ENCODE data around the gene PDS5B.
"Not testable (repeated sequence)": the region's sequence is repeated elsewhere in the genome, so short reads cannot be mapped to it uniquely, and the experiment has no call there.

Gene PDS5B, protein sequence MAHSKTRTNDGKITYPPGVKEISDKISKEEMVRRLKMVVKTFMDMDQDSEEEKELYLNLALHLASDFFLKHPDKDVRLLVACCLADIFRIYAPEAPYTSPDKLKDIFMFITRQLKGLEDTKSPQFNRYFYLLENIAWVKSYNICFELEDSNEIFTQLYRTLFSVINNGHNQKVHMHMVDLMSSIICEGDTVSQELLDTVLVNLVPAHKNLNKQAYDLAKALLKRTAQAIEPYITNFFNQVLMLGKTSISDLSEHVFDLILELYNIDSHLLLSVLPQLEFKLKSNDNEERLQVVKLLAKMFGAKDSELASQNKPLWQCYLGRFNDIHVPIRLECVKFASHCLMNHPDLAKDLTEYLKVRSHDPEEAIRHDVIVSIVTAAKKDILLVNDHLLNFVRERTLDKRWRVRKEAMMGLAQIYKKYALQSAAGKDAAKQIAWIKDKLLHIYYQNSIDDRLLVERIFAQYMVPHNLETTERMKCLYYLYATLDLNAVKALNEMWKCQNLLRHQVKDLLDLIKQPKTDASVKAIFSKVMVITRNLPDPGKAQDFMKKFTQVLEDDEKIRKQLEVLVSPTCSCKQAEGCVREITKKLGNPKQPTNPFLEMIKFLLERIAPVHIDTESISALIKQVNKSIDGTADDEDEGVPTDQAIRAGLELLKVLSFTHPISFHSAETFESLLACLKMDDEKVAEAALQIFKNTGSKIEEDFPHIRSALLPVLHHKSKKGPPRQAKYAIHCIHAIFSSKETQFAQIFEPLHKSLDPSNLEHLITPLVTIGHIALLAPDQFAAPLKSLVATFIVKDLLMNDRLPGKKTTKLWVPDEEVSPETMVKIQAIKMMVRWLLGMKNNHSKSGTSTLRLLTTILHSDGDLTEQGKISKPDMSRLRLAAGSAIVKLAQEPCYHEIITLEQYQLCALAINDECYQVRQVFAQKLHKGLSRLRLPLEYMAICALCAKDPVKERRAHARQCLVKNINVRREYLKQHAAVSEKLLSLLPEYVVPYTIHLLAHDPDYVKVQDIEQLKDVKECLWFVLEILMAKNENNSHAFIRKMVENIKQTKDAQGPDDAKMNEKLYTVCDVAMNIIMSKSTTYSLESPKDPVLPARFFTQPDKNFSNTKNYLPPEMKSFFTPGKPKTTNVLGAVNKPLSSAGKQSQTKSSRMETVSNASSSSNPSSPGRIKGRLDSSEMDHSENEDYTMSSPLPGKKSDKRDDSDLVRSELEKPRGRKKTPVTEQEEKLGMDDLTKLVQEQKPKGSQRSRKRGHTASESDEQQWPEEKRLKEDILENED (N-terminal part only)

DNA sequence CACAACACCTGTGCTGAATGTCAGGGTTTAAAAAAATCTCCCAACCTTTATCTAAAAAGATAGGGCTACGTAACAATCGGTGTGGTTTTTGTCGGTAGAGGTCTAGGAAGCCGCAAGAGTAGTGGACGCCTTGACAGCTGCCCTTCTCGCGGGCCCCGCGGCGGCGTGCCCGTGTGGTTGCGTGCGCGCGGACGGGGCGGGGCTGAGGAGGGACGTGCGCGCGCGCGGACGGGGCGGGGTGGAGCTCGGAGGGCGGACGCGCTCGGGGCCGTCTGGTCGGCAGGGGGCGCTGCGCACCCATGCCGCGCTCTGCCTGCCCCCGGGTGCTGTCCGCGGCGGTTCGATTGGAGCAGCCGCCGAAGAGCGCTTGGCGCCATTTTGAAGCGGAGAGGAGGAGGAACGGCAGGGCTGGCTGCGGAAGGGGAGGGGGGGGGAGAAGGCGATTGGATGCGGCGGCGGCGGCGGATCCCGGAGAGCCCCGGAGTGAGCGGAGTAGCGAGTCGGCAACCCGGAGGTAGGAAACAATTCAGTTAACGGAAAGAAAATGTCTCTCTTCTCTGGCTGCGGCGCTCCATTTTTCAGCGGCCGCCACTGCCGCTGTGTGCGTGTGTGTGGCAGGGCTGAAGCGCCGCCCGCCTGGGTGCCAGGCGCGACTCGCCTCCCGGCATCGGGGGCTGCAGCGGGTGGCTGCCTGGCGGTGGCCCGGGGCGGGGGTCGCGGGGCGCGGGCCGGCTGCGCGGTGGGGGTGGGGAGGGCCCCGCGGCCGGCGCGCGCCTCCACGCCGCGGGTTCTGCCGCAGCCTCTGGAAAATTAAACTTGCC lies at the start of gene PDS5B:
TSS of gene PDS5B (plus strand) at position 373 of the 821 bp plus-strand sequence. CDS start 62,321 bp downstream, outside the sequence.
- peak; percentile 87 for DNase-seq (ENCODE audit: low read depth)

DNA sequence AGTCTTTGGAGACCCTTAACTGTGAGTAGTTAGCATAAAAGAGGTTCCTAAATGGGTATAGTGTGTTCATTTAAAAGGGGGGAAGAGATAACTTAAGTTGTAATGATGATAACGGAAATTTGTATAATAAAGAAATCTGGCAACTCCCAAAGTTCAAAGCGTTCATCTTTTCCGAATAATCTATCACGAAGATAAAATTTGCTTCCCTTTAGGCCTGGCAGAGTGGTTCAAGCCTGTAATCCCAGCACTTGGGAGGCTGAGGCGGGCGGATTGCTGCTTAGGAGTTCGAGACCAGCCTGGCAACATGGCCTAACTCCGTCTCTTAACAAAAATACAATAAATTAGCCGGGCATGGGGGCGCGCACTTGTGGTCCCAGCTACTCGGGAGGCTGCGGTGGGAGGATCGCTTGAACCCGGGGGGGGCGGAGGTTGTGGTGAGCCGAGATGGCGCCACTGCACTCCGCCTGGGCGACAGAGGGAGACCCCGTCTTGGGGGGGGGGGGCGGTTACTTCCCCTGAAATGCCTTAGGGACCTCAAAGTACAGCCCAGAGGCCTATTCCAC lies 48.6 kb upstream of the PDS5B start:
- no peak for DNase-seq (ENCODE audit: low read depth)

DNA sequence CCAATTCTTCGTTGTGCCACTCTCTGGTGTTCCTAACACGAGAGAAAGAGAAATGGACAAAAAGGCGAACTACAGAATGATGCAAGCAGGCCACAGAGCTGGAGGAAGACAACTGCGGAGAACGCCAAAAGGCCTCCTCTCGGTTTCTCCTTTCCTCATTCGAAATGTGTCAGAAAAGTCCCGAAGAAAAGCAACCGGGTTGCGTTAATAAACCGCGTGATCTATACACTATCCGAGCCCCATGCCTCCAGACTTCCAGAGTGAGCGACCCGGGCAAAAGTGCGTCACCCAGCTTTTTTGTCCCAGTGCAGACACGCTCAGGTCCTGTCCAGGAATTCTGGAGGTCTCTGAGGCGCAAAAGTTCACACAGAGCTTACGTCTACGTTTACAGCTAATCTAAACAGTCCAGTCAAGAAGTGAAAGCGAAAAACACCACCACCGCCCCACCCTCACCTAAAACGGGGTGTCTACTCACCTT lies 48.1 kb upstream of the PDS5B start:
- no peak for DNase-seq (ENCODE audit: low read depth)

DNA sequence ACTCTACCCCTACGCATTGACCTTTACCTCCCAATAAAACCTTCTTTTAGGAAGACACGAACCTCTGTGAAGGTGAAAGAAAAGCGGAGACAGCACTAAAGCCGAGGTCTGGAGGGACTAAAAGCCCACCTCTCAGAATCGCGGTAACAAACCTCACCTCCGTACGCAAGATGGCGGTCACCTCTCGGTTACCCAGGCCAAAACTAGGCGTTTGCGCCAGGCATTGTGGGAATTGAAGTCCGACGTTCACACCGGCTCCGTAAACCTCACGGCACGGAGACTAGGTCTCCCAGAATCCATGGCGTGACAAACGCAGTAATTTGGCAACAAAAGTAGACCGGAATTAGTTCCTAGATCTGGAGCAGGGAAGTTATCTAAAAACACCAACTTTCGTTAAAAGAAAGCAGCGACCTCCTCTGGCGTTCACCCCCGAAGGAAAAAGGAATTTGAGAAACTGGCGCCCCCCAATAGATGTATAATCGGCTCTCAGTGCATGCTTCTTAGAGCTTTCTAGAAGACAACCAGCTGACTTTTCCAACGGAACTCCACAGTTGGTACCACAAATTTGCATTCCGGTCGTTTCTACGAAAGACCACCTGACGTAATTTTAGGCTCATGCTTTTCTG lies 47.5 kb upstream of the PDS5B start, which contains the start of gene N4BP2L2:
TSS of gene N4BP2L2 (minus strand) at position 175 of the 626 bp plus-strand sequence. CDS start 1,768 bp downstream, outside the sequence.
- peak; percentile 84 for DNase-seq (ENCODE audit: low read depth)

DNA sequence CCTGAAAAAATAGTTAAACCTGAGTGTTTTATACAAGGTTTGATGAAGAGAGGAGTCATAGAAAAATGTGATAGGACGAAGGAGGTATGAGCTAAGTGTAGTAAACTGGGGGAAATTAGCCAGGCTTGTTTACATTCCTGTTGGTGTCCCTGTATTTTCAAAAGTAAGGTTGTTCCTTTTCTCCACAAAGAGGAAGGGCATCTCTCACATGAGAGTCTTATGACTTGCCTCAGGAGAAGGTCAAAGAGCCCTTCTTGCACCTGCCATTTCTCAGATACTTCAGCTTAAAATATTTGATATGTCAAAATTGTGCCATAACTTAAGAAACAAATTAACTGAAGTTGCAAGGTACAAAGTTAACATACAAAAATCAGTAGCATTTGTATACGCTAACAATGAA lies 44.0 kb upstream of the PDS5B start:
- DNase-seq (ENCODE audit: low read depth): no peak

DNA sequence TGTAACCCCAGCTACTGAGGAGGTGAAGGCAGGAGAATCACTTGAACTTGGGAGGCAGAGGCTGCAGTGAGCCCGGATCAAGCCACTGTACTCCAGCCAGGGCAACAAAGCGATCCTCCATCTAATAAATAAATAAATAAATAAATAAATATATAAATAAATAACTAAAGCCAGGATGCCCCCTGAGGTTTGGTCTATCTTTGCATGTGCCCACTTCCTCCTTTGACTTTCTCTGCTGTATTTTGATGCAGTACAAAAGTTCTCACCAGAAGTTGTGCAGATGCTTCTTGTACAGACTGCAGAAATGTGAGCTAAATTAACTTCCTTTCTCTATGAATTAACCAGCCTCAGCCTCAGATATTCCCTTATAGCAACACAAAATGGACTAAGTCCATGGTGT lies 41.2 kb upstream of the PDS5B start:
- DNase-seq (ENCODE audit: low read depth): no peak

DNA sequence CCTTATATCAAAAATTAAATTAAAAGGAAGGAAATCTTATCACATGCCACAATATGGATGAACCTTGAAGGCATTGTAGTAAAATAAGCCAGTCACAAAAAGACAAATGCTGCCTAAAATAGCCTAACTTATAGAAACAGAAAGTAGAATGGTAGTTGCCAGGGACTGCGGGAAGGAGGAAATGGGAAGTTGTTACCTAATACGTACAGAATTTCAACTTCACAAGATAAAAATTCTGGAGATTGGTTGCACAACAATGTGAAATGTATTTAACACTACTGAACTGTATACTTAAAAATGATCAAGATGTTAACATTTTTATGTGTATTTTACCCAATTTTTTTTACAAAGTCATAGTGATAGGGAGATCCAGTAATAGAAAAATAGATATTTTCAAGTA lies 37.4 kb upstream of the PDS5B start:
- DNase-seq (ENCODE audit: low read depth): no peak

DNA sequence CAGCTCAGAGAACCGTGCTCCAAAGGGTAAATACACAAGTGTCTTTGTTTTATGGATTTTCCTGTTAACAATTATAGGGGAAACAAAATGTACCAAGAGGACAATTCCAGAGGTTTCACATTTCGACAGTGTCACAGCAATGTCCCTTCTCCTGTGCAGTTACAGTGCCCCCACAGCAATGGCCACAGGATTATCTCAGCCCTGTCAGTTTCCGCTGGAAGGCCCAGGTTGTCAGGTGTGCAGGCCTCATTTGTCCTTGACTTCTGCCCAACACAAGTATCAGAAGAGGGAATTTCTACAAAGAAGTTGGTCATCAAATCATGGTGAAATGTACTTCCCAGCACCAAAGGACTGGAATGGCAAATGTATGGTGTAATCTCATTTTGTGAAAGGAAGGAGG lies 36.5 kb upstream of the PDS5B start:
- no peak for DNase-seq (ENCODE audit: low read depth)

DNA sequence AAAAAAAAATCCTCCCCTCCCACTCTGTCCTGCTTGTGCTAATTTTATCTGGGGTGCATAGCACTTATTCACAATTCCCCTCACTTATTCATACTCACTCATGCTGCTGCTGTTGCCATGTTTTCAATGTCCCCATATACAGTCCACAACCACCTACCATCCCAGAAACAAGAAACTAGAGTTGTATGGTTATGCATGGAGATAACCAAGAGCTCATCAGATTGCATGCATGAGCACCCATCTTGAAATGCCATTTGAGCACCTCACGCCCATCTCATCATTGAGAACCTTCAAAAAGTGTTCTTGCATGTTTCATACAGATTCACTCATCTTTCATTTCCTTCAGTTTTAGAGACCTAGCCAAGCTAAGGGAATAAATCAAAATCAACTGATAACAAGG lies 32.5 kb upstream of the PDS5B start:
- DNase-seq (ENCODE audit: low read depth): no peak

DNA sequence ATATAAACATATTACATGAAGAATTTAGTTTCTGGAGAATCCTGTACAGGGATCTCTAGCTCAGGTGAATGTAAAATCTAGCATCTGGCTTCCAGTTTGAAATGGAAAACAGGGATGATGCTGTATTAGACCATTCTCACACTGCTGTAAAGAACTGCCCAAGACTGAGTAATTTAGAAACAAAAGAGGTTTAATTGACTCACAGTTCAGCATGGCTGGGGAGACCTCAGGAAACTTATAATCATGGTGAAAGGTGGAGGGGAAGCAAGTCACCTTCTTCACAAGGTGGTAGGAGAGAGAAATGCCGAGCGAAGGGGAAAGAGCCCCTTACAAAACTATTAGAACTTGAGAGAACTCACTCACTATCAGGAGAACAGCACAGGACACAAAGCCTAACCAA lies 30.6 kb upstream of the PDS5B start:
- no peak for DNase-seq (ENCODE audit: low read depth)

DNA sequence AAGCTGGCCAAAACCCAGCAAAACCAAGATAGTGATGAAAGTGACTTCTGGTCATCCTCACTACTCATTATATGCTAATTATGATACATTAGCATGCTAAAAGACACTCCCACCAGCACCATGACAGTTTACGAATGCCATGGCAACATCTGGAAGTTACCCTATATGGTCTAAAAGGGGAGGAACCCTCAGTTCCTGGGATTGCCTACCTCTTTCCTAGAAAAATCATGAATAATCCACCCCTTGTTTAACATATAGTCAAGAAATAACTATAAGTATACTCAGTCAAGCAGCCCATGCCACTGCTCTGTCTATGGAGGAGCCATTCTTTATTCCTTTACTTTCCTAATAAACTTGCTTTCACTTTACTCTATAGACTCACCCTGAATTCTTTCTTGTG lies 25.4 kb upstream of the PDS5B start:
- DNase-seq (ENCODE audit: low read depth): not testable (repeated sequence)

DNA sequence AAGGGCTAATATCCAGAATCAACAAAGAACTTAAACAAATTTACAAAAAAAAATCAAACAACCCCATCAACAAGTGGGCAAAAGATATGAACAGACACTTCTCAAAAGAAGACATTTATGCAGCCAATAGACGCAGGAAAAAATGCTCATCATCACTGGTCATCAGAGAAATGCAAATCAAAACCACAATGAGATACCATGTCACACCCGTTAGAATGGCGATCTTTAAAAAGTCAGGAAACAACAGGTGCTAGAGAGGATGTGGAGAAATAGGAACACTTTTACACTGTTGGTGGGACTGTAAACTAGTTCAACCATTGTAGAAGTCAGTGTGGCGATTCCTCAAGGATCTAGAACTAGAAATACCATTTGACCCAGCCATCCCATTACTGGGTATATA lies 10.6 kb upstream of the PDS5B start:
- DNase-seq (ENCODE audit: low read depth): not testable (repeated sequence)

DNA sequence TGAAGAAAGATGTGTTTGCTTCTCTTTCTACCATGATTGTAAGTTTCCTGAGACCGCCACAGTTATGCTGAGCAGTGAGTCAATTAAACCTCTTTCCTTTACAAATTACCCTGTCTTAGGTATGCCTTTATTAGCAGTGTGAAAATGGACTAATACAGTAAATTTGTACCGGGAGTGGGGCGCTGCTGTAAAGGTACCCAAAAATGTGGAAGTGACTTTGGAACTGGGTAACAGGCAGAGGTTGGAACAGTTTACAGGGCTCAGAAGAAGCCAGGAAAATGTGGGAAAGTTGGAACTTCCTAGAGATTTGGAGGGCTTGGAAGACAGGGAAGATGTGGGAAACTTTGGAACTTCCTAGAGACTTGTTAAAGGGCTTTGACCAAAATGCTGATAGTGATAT lies 9.2 kb upstream of the PDS5B start:
- DNase-seq (ENCODE audit: low read depth): no peak

DNA sequence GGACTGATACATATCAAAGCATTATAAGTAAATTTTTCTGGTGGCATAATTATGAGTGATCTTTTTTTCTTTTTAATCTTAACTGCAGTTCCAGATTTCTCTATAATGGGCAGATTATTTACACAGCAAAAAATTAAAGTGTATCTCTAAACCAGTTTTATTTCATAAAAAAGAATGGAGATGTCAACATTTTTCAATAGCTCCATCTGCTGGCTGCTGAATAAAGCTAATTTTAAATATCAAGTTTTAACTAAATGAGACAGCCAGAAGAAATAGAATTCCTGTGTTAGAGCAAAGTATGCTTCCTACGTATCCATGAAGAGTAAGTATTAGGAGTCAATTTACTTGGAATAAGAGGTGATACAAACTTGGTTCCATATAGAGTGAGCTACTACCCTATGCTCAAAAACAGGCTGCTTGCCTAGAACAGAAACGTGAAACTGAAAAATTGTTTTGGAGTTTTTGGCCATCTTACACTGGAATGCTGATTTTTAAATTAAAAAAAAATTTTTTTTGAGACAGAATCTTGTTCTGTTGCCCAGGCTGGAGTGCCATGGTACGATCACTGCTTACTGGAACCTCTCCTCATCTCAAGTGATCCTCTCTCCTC lies 5.0 kb upstream of the PDS5B start:
- no peak for DNase-seq (ENCODE audit: low read depth)

DNA sequence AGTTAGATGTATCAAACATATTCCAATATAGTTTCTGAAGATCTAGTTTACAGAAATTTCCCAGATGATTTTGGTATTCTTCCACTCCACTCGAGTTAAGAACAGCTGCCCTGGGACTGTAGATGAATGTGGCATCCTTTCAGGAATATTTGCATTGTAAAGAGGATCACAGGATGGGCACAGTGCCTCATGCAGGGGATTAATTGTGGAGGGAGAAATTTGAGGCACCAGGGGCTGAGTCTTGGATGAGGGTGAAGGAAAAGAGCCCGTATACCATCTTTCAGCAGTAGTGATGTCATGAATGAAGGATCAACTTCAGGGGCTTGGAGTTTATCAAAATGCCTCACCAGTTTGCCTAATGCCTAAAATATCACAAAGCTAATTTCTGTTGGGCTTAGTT lies 4.0 kb upstream of the PDS5B start:
- DNase-seq (ENCODE audit: low read depth): no peak

DNA sequence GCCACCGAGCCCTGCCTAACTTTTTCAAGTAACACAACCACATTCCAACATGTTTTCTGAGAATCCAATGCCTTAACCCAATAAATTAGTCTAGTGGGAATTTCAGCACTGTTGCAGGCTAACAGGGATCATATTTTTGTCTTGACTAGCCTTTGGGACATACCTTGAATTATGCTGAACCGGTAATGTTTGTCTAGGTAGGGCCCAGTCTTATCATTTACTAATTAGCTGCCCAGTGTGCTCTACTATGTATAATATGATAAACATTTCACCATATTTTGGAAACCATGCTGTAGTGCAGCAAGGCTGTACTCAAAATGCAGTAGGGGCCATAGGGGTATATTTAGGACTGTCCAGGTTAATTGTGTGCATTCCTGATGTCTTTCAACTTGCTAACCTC lies 3.3 kb upstream of the PDS5B start:
- no peak for DNase-seq (ENCODE audit: low read depth)

DNA sequence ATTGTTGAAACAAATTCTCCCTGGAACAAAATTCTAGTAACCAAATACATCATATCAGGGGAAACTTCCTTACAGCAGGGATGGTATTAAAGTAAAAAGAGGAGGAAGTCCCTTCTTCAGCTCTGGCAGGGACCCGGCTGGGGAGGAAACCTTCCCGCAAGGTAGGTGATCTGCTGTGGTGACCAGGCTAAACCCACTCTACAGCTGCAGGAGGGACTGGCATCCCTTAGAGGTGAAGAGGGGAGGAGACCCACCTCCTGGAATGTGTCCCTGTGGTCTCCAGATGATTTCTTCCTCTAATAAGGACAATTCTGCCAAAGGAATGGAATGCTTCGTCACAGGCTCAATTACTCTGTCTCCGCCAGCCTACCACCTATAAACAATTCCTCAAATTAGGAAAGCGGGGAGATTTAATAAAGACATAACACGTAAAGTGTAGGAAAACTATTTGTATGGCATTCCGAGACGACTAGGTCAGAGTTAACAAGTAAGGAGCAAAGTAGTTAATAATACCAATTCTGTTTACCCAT lies 637 bp upstream of the PDS5B start:
- DNase-seq (ENCODE audit: low read depth): no peak

DNA sequence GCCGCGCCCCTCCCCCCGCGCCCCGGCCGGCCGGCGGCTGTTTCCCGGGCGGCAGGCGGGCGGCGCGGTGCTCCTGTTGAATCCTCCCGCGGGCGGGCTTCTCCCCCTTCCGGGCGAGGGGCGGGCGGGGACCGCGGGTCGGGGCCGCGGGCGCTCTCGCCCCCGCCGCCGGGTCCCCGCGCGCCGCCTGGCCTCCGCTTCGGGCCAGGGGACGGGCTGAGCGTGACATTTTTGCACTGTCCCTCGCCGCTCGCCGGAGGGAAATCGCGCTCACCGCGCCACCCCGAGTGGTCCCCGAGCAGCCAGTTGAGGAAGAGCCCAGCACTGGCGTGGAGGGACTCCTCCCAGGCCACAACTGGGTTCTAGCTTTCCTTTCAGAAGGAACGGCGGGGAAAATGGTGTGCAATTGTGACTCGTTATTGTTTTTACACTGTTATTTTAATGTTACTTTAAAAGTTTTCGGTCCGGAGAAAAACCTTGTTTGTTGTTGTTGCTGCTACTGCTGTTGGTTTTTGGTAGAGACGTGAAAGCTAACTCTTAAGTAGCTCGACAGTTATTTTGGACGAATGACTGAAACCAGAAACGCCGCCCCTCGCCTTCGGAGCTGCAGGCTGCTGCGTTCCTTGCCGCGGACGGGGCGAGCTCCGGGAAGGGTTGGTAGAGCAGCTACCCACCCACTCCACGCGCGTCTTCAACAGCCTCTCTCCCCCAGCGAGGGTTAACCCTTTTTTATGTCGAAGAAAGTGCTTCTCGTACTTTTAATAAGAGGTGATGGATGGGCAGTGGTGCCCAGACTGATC lies 959 bp downstream of the PDS5B start:
- peak; percentile 33 for DNase-seq (ENCODE audit: low read depth)

DNA sequence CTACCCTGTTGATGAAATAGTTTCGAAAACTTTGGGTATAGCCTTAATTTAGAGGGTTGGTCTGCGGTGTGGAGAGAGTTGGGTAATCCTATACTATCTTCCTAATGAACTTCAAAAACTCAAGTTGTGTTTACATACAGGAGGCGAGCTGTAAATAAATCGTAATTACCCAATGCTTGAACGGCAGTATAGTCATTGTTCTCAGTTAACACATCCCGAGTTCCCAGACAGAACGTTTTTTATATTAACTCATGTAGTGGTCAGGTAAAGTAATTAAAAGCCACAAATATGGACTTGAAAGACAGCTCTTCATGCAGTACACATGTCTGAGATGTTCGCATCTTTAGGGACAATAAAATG lies 1.5 kb downstream of the PDS5B start:
- DNase-seq (ENCODE audit: low read depth): no peak

Measured in stimulated activated CD8-positive, alpha-beta memory T cell treated with anti-CD3 and anti-CD28 coated beads, Interleukin-12 subunit alpha, Interleukin-12 subunit beta, amount 100 ng/mL, for 1 hour (primary cell).